Fibroblast of mammary gland (primary cell): Measurements from ENCODE around the gene EXOC7.

Experiments
- DNase-seq: peaks from one replicate; pipeline ENCODE4 v3.0.0-alpha.2; 2010; ENCODE audit warnings: low read depth
- H3K4me3 ChIP-seq: 2 replicates; pipeline ENCODE4 v1.5.1; 2011; ENCODE audit warnings: low read depth, mild to moderate bottlenecking, low read length, moderate library complexity; ENCODE audit not compliant: control insufficient read depth
- TF ChIP-seq, protein P1 (sequence below): conservative IDR thresholded peaks from 2 replicates; pipeline ENCODE4 v1.5.1; 2011; ENCODE audit warnings: low read depth, low read length, inconsistent platforms; ENCODE audit not compliant: control insufficient read depth, insufficient read depth

The EXOC7 gene

DNA sequence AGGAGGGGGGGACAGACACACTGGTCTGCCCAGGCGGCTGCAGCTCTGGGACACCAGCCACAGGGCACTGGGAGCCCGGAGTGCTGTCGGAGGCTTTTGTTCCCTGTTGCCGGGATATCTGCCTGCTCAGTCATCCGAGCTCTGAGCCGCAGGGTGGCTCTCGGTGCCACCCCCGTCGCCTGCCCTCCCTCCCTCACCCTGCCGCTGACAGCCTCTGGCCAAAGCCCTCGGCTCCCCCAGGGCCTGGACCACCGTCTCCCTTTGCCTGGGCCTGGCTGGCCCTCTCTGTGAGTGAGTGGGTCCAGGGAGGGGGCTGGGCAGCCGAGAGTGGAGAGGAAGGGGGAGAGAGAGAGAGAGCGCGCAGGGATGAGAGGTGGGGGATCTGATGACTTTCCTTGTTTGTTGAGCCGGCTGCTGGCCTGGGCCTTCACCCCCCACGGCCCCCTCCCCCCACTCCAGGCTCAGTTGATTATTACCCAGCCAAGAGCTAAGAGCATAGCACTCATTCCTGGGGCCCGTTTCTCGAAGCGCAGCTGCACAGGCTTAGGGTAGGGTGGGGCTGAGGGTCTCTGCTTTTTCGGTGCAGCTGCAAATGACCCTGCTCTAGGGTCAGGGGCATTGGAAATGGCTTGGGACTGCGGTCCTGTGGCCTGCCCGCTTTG is 34.8 kb upstream of the EXOC7 start:
- TF ChIP-seq, protein P1, sequence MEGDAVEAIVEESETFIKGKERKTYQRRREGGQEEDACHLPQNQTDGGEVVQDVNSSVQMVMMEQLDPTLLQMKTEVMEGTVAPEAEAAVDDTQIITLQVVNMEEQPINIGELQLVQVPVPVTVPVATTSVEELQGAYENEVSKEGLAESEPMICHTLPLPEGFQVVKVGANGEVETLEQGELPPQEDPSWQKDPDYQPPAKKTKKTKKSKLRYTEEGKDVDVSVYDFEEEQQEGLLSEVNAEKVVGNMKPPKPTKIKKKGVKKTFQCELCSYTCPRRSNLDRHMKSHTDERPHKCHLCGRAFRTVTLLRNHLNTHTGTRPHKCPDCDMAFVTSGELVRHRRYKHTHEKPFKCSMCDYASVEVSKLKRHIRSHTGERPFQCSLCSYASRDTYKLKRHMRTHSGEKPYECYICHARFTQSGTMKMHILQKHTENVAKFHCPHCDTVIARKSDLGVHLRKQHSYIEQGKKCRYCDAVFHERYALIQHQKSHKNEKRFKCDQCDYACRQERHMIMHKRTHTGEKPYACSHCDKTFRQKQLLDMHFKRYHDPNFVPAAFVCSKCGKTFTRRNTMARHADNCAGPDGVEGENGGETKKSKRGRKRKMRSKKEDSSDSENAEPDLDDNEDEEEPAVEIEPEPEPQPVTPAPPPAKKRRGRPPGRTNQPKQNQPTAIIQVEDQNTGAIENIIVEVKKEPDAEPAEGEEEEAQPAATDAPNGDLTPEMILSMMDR, result no peak
- no peak overlapping the region for H3K4me3 ChIP-seq
- DNase-seq, result no peak

DNA sequence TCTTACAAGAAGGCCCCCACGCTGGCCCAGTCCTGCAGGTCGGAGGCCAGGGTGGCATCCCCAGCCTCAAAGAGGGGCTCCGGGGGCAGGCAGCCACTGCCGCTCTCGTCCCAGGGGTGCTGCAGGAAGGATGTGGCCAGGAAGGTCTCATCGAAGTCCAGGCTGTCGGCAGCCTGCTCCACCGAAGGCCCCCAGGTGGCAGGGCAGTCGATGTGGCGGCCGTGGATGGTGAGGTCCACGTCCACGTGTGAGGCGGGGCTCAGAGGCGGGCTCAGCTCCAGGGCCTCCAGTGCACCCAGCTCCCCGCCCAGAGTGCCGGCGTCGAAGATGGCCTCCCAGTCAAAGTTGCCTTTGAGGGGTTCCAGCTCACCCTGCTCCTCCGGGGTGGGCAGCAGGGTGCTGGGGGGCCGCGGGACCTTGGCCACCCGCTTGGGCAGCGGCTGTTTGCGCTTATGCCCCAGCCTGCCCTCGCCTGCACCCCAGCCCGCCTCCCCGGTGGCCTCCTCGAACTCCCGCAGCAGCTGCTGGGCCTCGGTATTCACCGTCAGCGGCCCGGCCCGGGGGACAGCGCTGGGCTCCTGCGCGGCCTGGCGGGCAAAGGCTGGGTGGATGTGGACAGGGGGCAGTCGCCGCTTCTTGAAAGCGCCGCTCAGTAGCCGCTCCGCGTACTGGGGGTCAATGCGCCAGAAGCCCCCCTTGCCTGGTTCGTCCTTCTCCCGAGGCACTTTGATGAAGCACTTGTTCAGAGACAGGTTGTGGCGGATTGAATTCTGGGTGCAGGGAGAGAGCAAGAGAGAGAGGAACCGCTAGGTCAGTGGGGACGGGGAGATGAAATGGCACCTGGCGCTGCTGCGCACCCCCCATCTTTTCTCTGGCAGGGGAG is 34.0 kb upstream of the EXOC7 start:
- TF ChIP-seq, protein P1, result no peak
- DNase-seq, result no peak
- H3K4me3 ChIP-seq, result no peak overlapping the region

DNA sequence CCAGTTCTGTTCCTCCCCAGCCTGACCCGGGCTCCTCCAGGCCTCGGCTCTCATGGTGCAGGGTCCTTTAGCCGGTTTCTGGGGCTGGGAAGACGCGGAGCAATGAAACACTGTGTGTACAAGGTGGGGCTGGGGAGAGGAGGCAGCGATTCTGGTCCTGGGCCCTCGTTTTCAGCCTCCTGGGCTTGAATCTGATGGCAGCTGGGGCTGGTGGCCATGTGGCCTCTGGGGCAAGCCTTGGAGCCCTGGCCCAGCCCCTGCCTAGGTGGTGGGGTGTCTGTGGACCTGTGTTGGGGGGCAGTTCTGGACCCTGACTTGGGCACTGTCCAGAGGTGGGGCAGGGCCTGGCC is 33.4 kb upstream of the EXOC7 start:
- H3K4me3 ChIP-seq, result no peak overlapping the region
- no peak for DNase-seq
- TF ChIP-seq, protein P1, result no peak

DNA sequence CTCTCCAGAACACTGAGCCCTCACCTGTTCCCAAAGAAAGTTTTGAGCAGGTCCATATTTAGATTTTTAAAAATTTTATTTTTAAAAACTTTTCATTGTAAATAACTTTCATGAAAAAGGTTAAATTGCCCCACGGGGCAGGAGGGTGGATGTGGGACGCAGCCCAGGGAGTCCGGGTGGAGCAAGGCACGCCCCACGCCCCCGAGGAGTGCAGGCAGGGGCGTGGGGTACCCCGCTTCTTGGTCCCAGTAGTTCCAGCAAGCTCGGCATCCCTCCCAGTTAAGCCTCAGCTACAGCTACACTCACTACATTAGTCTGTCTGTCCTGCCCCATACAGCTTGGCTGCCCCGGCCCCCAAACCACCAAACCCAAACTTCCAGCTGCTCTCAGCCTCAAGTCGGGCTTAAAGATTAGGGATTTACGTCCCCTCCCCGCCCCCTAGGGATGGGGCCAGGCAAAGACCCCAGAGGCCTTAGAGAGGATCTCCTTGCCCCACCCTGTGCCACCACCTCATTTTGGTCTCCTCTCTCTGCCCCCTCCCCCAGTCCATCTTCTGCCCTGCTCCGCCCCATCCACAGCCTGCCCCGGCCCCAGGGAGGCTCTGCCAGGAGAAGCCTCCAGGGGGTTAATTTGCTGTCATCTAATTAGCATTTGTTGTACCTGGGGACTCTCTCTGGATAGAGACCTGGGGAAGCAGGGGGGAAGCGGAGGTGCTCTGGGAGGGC is 32.9 kb upstream of the EXOC7 start:
- TF ChIP-seq, protein P1, result no peak
- no peak for DNase-seq

DNA sequence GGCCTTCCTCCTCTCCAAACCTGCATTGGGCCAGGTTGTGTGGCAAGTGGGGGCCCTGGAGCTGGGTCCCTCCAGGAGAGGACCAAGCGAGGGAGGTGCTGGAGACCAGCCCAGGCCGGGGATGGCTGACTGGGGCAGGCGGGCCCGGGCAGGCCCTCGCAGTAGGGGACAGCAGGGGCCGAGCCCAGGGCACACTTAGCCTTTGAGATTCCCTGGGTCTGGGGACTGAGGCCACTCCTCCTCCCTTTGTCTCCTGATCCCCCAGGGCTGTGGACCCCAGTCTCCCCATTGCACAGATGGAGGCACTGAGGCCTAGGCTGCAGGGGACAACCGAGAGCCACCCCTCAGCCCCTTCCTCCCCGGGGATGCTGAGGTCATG is 32.2 kb upstream of the EXOC7 start:
- TF ChIP-seq, protein P1, result no peak
- no peak for DNase-seq
- no peak overlapping the region for H3K4me3 ChIP-seq

More for the DNA sequence above, 32.9 kb upstream of the EXOC7 start:
- H3K4me3 ChIP-seq, result no peak overlapping the region

DNA sequence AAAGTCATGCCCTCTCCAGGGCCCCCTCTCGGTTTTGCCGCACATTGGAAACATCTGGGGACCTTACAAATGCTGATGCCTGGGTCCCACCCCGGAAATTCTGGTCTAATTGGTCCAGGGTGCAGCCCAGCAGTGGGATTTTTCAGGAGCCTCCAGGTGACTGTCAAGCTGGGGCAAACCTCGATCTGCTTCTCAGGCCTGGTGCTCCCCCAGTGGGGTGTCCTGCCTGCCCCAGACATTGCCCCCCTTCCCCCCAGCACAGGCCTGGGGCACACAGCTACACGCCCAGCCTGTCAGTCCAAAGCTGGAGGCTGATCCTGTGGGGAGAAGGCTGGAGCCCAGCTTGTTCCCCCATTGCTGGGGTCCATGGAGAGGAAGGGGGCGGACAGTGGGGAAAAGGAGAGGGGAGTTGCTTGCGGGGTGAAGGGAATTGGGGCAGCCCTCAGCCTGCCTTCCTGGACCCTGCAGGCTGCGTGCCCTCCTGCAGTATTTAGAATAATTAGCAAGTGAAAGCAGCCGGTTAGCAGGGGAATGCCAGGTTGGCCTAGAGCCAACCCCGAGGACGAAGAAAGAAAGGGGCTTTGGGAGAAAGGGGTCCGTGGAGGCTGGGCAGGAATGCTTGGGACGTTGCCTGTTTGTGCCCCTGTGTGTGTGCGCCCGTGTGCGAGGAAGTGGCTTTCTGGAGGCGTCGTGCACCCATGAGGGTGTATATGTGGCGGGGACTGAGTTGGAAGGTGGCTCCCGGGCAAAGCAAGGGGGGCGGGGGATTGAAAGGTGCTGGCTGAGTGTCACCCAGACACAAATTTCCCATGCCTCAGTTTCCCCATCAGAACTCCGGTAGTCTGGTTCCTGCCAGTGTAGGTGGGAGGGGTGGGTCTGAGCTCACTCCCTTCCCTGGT is 31.6 kb upstream of the EXOC7 start:
- TF ChIP-seq, protein P1, result no peak

More for the DNA sequence above, 31.6 kb upstream of the EXOC7 start:
- H3K4me3 ChIP-seq, result no peak overlapping the region
- no peak for DNase-seq
